Large intestine (tissue), 3 donors: ENCODE data around the gene RINT1. TPM values are rescaled to one million over a fixed set of nuclear protein-coding genes. Genes with fewer than 3 reads are reported as not detected.
"Not testable (repeated sequence)": the region's sequence is repeated elsewhere in the genome, so short reads cannot be mapped to it uniquely, and the experiment has no call there.

Experiments
- DNase-seq, 2 donors: peaks; one replicate each; pipeline versions ENCODE4 v3.0.0 to v3.0.0-alpha.2; 2013
- H3K27ac ChIP-seq: one replicate; pipeline ENCODE4 v1.5.1; 2013; ENCODE audit warnings: low read length
- H3K27me3 ChIP-seq: 2 replicates; pipeline ENCODE4 v1.6.1; 2013; ENCODE audit warnings: low read length; ENCODE audit not compliant: control insufficient read depth, insufficient read depth
- H3K36me3 ChIP-seq: 2 replicates; pipeline ENCODE4 v1.6.1; 2013; ENCODE audit warnings: low read length; ENCODE audit not compliant: control insufficient read depth, insufficient read depth
- H3K4me1 ChIP-seq: one replicate; pipeline ENCODE4 v1.6.1; 2013; ENCODE audit warnings: low read length; ENCODE audit not compliant: control insufficient read depth, insufficient read depth
- H3K4me3 ChIP-seq: one replicate; pipeline ENCODE4 v1.5.1; 2013; ENCODE audit warnings: low read length
- H3K9me3 ChIP-seq: one replicate; pipeline ENCODE4 v1.6.1; 2013; ENCODE audit warnings: mild to moderate bottlenecking, low read depth, low read length, moderate library complexity; ENCODE audit not compliant: control insufficient read depth
- WGBS: methylation state at CpG from one replicate; pipeline ENCODE4 v1.1.5; 2013; ENCODE audit warnings: low lambda C conversion rate; ENCODE audit not compliant: insufficient coverage; 5-methylcytosine and 5-hydroxymethylcytosine counted together
- polyA plus RNA-seq: library from polyadenylated mRNA; unstranded; fragments of 120-200 nt; gene quantifications from one replicate; pipeline ENCODE4 v1.2.1, GENCODE V29; 2013

Gene RINT1
- polyA plus RNA-seq, 1 donor, result 21.0 TPM

DNA sequence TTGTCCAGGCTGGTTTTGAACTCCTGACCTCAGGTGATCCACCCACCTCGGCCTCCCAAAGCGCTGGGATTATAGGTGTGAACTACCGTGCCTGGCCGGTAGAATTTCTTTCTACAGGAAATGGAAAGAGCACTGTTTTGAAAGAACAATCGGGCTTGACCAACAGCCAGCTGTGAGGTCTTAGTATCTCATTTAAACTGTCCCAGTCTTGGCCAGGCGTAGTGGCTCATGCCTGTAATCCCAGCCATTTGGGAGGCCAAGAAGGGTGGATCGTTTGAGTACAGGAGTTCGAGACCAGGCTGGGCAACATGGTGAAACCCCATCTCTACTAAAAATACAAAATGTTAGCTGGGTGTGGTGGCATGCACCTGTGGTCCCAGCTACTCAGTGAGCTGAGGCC, 67.1 kb downstream of the RINT1 start:
- no CpG with 5 or more reads among the region's 8 CpGs for WGBS
- H3K27me3 ChIP-seq, H3K36me3 ChIP-seq, H3K27ac ChIP-seq, H3K9me3 ChIP-seq, H3K4me1 ChIP-seq, DNase-seq, H3K4me3 ChIP-seq: not testable (repeated sequence)

DNA sequence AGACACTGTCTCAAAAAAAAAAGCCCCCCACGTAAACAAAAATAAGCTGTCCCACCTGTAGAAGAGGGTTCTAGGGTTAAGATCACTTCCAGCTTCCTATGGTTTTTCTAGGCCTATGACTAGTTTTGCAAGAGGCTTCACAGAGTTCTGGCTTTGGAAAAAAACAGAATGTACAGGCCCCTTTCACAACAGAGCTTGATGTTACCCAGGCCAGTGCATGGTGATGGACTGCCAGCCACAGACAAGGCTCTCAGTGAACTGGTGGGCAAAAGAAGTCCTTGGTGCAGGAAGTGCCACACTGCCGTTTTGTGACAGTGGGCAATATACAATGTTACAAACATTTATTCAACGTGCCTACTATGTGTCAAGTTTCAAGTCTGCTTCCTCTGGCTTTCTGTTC, 67.5 kb downstream of the RINT1 start:
- Histone ChIP-seq H3K9me3 (no peaks in the 10 kb centered on the region), H3K36me3 (no peaks in the 10 kb centered on the region), H3K4me3 (no peak overlapping the region), H3K4me1 (no peaks in the 10 kb centered on the region), H3K27ac (no peak overlapping the region), H3K27me3 (no peaks in the 10 kb centered on the region)
- WGBS, result 100% methylated on average over 1 of the region's 3 CpGs
- no peak for DNase-seq

DNA sequence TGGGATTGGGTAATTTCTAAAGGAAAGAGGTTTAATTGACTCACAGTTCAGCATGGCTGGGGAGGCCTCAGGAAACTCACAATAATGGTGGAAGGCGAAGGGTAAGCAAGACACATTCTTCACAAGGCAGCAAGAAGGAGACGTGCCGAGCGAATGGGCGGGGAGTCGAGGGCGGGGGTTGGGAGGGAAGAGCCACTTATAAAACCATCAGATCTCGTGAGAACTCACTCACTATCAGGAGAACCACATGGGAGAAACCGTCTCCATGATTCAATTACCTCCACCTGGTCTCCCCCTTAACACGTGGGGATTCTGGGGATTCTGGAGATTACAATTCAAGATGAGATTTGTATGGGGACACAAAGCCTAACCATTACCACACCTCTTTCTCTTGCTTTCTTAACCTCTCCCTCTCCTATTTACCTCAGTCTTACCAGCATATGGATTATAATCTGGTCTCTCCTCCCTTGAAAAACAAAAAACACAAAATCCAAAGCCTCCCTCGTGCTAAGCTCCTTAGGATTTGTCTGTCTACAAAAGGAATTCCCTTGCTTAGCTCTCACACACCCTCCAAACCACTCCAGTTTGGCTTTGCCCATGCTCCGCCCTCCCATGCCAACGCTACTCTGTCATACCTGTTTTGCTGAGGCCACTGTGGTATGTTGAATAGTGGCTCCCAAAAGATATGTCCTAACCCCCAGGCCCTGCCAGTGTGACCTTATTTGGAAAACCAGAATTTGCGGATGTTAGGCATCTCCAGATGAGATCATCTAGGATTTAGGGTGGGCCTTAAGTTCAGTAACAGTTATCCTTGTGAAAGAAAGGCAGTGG, 68.9 kb downstream of the RINT1 start:
- Histone ChIP-seq H3K4me1 (no peaks in the 10 kb centered on the region), H3K36me3 (no peaks in the 10 kb centered on the region), H3K27ac (no peak overlapping the region), H3K4me3 (no peak overlapping the region), H3K9me3 (no peaks in the 10 kb centered on the region), H3K27me3 (no peaks in the 10 kb centered on the region)
- 100% methylated on average over 1 of the region's 14 CpGs for WGBS
- DNase-seq, result no peak

DNA sequence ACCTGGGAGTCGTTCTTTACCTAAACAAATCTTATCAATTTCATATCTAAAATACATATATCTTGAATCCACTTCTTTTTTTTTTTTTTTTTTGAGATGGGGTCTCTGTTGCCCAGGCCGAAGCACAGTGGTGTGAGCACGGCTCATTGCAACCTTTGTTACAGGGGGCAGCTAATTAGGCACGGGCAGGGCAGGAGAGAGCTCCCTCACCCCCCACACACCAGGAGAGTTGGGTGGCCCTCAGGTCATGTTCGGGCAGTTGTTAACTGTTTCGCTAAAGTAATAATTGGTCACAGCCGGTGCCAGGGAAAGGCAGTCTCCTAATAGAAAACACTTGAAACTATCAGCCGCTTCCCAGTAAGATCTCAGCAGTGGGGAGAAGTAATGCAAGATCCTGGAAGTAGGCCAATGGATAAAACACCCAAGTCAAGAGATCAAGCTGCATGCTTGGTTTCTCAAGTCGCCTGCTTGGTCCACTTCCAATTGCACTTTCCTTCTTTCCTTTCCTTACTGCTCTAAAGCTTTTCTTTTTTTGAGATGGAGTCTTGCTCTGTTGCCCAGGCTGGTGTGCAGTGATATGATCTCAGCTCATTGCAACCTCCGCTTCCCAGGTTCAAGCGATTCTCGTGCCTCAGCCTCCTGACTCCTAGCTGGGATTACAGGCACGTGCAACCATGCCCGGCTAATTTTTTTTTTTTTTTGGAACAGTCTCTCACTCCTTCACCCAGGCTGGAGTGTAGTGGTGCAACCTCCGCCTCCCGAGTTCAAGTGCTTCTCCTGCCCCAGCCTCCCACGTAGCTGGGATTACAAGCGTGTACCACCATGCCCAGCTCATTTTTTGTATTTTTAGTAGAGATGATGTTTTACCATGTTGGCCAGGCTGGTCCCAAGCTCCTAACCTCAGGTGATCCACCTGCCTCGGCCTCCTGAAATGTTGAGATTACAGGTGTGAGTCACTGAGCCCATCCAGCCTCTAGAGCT, 70.6 kb downstream of the RINT1 start:
- Histone ChIP-seq H3K27me3 (no peaks in the 10 kb centered on the region), H3K36me3 (peaks cover 2% of the 10 kb centered on the region), H3K4me1 (no peaks in the 10 kb centered on the region), H3K27ac (no peak overlapping the region), H3K9me3 (no peaks in the 10 kb centered on the region), H3K4me3 (no peak overlapping the region)
- no peak for DNase-seq
- WGBS, result 42% methylated on average over 2 of the region's 19 CpGs

DNA sequence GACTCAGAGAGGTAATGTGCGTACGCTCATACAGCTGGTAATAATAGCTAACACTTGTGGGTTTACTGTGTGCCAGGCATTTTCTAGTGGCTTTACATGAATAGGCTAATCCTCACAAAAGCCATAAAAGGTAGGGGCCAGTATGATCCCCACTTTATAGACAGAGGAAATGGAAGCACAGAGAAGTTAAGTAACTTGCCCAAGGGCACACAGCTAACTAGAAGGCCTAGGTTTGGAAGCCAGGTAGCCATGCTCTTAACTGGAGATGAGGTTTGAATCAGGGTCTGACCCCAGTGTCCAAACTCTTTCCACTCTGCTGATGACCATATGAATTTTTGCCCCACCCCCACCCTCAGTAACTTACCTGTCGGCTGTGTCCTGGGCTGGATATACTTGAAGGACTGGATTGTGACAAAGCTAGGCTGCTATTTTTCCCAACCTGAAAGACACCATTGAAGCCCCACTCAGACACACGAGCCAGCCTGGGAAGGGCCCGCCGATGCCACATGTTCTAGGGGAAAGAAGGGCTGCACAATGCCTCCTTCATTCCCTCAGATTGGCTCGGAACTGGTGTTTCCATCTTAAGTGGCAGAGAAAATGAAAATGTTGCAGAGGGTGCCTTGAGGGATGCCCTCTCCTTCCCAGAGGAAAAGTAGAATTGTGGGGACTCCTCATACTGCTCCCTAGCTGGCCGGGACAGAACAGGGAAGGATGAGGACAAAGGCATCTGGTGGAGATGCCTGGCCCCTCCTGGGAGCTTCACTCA, 78.3 kb downstream of the RINT1 start:
- Histone ChIP-seq H3K4me3 (no peak overlapping the region), H3K27ac (no peak overlapping the region), H3K27me3 (no peaks in the 10 kb centered on the region), H3K36me3 (peaks cover 31% of the 10 kb centered on the region), H3K4me1 (no peaks in the 10 kb centered on the region), H3K9me3 (no peaks in the 10 kb centered on the region)
- DNase-seq, result no peak
- WGBS, result no CpG with 5 or more reads among the region's 8 CpGs

DNA sequence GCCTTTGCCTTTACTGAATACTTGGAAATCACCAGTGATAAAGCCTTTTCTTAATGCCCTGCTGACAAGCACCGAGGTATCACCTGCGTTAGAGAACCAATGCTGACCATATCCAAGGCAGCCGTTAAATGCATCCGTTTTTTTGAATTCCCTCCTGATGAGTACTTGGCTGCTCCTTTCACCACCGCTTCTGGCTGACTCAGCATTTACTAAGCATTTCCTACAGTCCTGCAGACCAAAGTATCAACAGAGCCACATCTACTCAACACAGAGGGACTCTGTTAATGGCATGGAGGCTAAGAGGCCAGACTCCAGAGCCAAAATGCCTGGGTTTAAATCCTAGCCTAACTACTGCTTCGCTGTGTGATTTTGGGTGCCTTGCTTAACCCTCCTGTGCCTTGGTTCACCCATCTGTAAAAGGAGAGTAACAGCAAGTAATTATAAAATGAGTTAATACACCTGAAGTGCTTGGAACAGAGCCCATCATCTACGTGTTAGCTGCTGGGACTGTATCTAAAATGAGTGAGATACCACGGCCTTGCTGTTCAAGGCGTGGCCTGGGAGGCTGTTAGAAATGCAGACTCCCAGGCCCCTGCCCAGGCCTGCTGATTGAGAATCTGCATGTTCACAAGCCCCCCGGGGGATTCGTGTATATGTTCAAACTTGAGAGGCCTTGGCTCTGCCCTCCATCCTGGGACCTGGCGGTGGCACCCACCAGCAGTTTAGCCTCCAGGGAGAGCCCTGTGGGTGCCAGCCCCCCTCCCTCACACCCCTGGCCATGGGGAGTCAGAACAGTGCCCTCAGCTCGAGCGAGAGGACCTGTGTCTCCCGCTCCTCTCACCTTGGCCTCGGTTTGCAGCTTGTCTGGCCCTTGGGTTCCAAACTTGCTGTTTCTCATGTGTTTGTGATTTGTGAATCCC, 80.1 kb downstream of the RINT1 start:
- Histone ChIP-seq H3K9me3 (no peaks in the 10 kb centered on the region), H3K27me3 (no peaks in the 10 kb centered on the region), H3K4me1 (no peaks in the 10 kb centered on the region), H3K27ac (no peak overlapping the region), H3K36me3 (peaks cover 43% of the 10 kb centered on the region), H3K4me3 (no peak overlapping the region)
- WGBS, result 100% methylated on average over 1 of the region's 16 CpGs
- DNase-seq, result no peak

DNA sequence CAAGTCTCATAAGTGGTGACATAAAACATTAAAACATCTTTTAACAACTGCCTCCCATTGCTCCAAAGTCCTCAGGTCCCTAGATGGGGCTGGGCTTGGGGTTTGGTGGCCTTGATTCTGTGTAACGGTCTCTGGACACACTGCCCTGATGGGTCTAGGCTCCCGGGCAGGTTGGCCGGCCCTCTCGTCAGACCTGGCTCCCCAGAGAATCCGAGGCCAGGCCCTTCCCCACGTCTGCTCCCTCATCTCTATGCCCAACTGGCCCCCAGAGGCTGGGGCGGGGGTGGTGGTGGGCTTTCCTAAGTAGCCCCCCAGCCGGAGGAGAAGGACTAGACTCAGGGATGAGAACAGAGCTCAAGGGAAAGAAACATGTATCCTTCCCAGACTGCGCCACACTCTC, 80.8 kb downstream of the RINT1 start:
- no peak overlapping the region for H3K4me3 ChIP-seq
- WGBS, result no CpG with 5 or more reads among the region's 9 CpGs
- no peaks in the 10 kb centered on the region for H3K9me3 ChIP-seq
- no peaks in the 10 kb centered on the region for H3K27me3 ChIP-seq
- DNase-seq, result no peak
- peaks cover 49% of the 10 kb centered on the region for H3K36me3 ChIP-seq
- H3K4me1 ChIP-seq, result no peaks in the 10 kb centered on the region
- H3K27ac ChIP-seq, result no peak overlapping the region

DNA sequence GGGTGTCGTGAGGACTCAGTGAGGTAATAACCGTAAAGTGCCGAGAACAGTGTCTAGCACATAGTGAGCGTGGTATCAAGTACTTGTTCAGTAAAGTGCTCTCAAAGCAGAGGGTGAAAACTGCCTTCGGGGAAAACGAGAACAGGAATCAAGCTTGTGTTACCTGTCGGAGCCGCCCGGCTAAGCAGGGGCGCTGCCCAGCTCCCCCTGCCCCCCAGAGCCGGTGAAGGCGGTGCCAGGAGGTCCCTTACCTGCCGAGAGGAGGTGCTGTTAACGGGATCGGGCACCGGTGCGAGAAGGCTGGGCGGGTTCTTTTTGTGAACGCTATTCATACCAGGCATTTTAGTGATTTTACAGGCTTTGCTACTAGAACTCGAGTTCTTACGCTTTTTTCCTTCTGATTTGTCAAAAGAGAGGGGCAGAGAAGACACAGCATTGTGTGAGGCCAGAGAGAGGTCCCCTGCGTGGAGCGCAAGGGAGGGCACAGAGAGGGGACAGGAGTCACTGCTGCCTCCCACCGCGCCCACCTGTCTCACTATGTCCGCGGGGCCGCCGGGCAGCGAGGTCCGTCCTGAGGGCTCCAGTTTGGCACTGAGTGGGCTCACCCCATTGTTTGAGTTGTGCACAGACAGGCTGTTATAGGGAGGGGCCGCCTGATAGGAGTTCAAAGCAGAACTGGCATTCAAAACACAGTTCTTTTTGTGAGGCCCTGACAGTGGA, 81.8 kb downstream of the RINT1 start:
- H3K9me3 ChIP-seq, result no peaks in the 10 kb centered on the region
- H3K4me3 ChIP-seq, result no peak overlapping the region
- WGBS, result 91% methylated on average over 4 of the region's 32 CpGs
- peaks cover 59% of the 10 kb centered on the region for H3K36me3 ChIP-seq
- H3K27ac ChIP-seq, result no peak overlapping the region
- DNase-seq, result no peak
- no peaks in the 10 kb centered on the region for H3K27me3 ChIP-seq
- H3K4me1 ChIP-seq, result no peaks in the 10 kb centered on the region

DNA sequence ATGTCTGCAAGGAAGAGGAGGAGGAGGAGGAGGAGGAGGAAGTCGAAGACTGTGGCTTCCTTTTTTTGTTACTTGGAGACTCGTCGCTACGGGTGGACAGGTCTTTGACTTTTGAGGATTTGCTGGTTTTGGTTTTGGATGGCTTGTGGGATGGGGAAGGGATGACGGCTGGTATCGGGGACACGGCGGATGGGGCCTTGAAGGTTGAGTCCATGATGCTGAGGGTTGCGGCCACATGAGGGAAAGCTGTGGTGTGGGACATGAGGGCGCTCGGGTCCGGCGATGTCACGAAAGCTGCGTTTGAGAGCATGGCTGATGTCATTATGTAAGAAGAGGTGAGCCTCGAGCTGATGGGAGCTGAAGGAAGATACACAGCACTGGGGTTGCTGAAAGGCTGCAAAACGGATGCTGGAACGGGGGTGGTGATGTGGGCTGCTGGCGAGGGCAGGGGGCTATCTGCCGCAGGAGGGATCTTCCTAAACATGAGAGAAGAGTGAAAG, 82.4 kb downstream of the RINT1 start:
- Histone ChIP-seq H3K9me3 (no peaks in the 10 kb centered on the region), H3K36me3 (peaks cover 60% of the 10 kb centered on the region), H3K4me3 (no peak overlapping the region), H3K27me3 (no peaks in the 10 kb centered on the region), H3K27ac (no peak overlapping the region), H3K4me1 (no peaks in the 10 kb centered on the region)
- WGBS, result 100% methylated on average over 3 of the region's 20 CpGs
- no peak for DNase-seq
